GM18858 (cell line): Measurements from ENCODE around the gene CYP27A1.
"Not testable (repeated sequence)": the region's sequence is repeated elsewhere in the genome, so short reads cannot be mapped to it uniquely, and the experiment has no call there.

Source experiments
- ATAC-seq: cut with Tn5 transposase; IDR thresholded peaks from one replicate; pipeline ENCODE4 v1.9.1; 2021; ENCODE audit not compliant: unreplicated experiment

Gene CYP27A1

GRCh38 chr2:218830526-218831306 is 48.8 kb downstream of the CYP27A1 start:
- ATAC-seq = no peak

GRCh38 chr2:218831378-218831990 is 49.5 kb downstream of the CYP27A1 start, which contains the start of gene PRKAG3:
Gene PRKAG3 (minus strand): TSS chr2:218831803.
- no peak for ATAC-seq

GRCh38 chr2:218832081-218832480 is 50.1 kb downstream of the CYP27A1 start:
- ATAC-seq = no peak

GRCh38 chr2:218832520-218832919 is 50.6 kb downstream of the CYP27A1 start:
- no peak for ATAC-seq

- no peak for ATAC-seq
Observed at GRCh38 chr2:218833023-218833609, 51.2 kb downstream of the CYP27A1 start.

- no peak for ATAC-seq
Observed at GRCh38 chr2:218834685-218835084, 52.7 kb downstream of the CYP27A1 start.

- no peak for ATAC-seq
Observed at GRCh38 chr2:218837495-218837894, 55.5 kb downstream of the CYP27A1 start.

GRCh38 chr2:218839430-218839829 is 57.5 kb downstream of the CYP27A1 start:
- no peak for ATAC-seq

- ATAC-seq = no peak
Observed at GRCh38 chr2:218839888-218840287, 57.9 kb downstream of the CYP27A1 start.

GRCh38 chr2:218844334-218844733 is 62.4 kb downstream of the CYP27A1 start:
- ATAC-seq = not testable (repeated sequence)

GRCh38 chr2:218846963-218847362 is 65.0 kb downstream of the CYP27A1 start:
- not testable (repeated sequence) for ATAC-seq

GRCh38 chr2:218849721-218850120 is 67.8 kb downstream of the CYP27A1 start:
- no peak for ATAC-seq

- ATAC-seq = no peak
Observed at GRCh38 chr2:218850796-218851195, 68.8 kb downstream of the CYP27A1 start.

GRCh38 chr2:218851286-218851685 is 69.3 kb downstream of the CYP27A1 start:
- no peak for ATAC-seq

- no peak for ATAC-seq
Observed at GRCh38 chr2:218852911-218853667, 71.1 kb downstream of the CYP27A1 start.

- ATAC-seq = no peak
Observed at GRCh38 chr2:218853766-218854165, 71.8 kb downstream of the CYP27A1 start.

GRCh38 chr2:218854860-218855259 is 72.9 kb downstream of the CYP27A1 start:
- ATAC-seq = no peak

- no peak for ATAC-seq
Observed at GRCh38 chr2:218855305-218856166, 73.6 kb downstream of the CYP27A1 start.

GRCh38 chr2:218856167-218856895 is 74.4 kb downstream of the CYP27A1 start:
- no peak for ATAC-seq

GRCh38 chr2:218856896-218857243 is 74.9 kb downstream of the CYP27A1 start:
- ATAC-seq = no peak
